C4-2B (cell line): ENCODE results near the gene LRP1-AS.

Experiments
- H3K27ac ChIP-seq: fragments of 450-650 bp; 2 replicates; pipeline ENCODE4 v1.5.1; 2017
- ZFX ChIP-seq: fragments of 450-650 bp; IDR thresholded peaks from 2 replicates; pipeline ENCODE4 v1.6.1; 2017
- TF ChIP-seq, protein P1 (sequence below): fragments of 450-650 bp; conservative IDR thresholded peaks from 2 replicates; pipeline ENCODE4 v1.5.1; 2017; ENCODE audit warnings: mild to moderate bottlenecking

The LRP1-AS gene

GRCh38 chr12:57159311-57159710 lies 11.9 kb upstream of the LRP1-AS start:
- H3K27ac ChIP-seq = no peak overlapping the region
- TF ChIP-seq, protein P1, sequence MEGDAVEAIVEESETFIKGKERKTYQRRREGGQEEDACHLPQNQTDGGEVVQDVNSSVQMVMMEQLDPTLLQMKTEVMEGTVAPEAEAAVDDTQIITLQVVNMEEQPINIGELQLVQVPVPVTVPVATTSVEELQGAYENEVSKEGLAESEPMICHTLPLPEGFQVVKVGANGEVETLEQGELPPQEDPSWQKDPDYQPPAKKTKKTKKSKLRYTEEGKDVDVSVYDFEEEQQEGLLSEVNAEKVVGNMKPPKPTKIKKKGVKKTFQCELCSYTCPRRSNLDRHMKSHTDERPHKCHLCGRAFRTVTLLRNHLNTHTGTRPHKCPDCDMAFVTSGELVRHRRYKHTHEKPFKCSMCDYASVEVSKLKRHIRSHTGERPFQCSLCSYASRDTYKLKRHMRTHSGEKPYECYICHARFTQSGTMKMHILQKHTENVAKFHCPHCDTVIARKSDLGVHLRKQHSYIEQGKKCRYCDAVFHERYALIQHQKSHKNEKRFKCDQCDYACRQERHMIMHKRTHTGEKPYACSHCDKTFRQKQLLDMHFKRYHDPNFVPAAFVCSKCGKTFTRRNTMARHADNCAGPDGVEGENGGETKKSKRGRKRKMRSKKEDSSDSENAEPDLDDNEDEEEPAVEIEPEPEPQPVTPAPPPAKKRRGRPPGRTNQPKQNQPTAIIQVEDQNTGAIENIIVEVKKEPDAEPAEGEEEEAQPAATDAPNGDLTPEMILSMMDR = no peak
- no peak for TF ChIP-seq ZFX

GRCh38 chr12:57158665-57159064 lies 11.2 kb upstream of the LRP1-AS start:
- H3K27ac ChIP-seq = no peak overlapping the region
- TF ChIP-seq, protein P1 = no peak
- TF ChIP-seq ZFX = no peak

DNA sequence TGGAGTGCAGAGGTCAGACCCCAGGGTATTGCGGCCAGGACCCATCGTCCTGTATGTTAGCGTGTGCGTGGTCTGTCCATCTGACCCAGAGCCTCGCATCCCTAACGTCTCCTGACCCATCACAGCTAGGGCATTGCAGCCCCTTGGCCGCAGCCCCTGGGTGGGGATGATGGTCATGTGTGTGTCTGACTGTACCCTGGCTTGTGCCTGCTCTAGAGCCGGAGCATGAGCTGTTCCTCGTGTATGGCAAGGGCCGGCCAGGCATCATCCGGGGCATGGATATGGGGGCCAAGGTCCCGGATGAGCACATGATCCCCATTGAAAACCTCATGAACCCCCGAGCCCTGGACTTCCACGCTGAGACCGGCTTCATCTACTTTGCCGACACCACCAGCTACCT lies 10.8 kb upstream of the LRP1-AS start:
- no peak overlapping the region for H3K27ac ChIP-seq
- no peak for TF ChIP-seq ZFX
- TF ChIP-seq, protein P1 = no peak

GRCh38 chr12:57157588-57158173 lies 10.3 kb upstream of the LRP1-AS start:
- TF ChIP-seq, protein P1 = no peak
- TF ChIP-seq ZFX = no peak
- H3K27ac ChIP-seq = no peak overlapping the region

- H3K27ac ChIP-seq = no peak overlapping the region
- no peak for TF ChIP-seq ZFX
- TF ChIP-seq, protein P1 = no peak
Observed at GRCh38 chr12:57156701-57157403, 9.4 kb upstream of the LRP1-AS start.

DNA sequence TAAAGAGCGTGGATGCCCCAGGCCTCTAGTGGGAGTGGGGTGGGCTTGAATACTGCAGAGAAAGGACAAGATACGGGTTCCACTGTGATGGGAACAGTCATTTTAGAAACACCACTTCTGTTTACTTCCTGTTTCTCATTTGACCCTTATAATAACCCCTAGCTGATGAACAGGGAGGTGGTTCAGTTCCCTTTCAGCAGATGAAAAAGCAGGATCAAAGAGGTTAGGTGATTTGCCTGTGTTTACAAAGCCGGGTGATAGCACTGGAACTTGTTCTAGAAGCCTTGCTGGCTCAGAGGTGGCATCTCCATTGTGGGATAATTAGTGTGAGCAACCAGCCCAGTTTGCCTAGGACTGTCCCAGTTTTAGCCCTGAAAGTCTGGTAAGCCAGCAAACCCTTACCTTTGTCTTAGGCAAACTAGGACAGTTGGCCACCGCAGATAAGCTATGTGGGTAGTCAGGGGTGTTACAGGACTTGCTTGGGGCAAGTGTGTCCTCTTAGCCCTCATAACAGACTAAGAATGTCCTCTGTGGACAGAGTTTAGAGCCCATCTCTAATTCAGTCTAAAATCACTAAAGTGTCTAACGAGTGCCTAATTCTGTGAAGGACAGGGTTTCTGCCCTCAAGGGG lies 7.5 kb upstream of the LRP1-AS start:
- TF ChIP-seq, protein P1 = no peak
- no peak overlapping the region for H3K27ac ChIP-seq

GRCh38 chr12:57154076-57154475 lies 6.7 kb upstream of the LRP1-AS start:
- TF ChIP-seq, protein P1 = no peak
- no peak for TF ChIP-seq ZFX
- no peak overlapping the region for H3K27ac ChIP-seq
